Measurements from ENCODE around the gene GGTLC2. TPM values are rescaled to one million over a fixed set of nuclear protein-coding genes. Genes with fewer than 3 reads are reported as not detected.
"Not testable (repeated sequence)": the region's sequence is repeated elsewhere in the genome, so short reads cannot be mapped to it uniquely, and the experiment has no call there.

The GGTLC2 gene
- total RNA-seq, 1 donor from 2014 or later: not detected

DNA sequence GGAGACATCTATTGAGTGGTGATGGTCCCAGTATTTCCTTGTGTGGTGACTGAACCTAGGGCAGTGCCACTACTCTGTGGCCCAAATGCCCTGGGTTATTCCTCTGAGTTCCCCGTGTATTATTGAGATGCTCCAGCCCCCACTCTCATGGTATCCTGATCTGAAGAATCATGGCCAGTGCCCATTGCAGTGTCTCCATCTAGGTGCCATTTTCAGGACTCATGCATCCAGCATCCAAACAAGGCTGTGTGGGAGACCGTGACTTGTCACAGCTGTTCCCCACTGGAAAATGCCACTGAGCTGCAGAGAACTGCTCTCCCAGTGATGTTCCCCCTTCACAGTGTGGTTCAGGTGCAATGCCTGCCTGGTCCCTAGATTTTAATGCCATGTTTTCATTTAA, 24.7 kb downstream of the GGTLC2 start:
- no peak for DNase-seq

DNA sequence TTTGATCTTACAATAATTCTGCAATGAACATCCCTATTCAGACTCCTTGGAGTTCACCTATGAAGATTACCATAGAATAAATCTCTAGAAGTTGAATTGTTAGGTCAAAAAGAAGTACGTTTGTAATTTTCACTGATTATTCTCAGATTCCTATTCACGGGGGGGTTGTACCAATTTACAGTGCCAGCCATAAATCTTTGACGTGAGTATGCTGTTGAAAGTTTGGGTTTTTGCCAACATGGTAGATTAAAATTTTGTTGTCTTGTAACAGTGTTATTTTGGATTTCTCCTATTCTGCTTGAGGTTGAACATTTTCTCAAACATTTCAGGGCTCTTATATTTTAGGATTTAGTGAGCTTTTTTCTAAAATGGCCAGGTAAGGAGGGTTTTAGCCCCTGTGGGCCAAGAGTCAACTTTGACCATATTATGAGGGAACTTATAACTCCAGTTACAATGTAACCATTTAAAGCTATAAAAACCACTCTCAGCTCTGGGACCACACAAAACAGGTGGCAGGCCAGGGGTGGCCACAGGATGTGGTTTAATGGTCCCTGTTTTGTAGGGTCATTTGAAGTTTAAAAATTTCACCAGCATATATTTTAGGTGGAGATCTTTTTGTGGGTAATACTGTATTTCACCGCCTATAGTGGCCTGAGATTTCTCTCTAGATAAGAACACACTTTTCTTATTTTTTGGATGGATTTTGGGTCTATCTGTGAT, 25.8 kb downstream of the GGTLC2 start:
- no peak for DNase-seq

DNA sequence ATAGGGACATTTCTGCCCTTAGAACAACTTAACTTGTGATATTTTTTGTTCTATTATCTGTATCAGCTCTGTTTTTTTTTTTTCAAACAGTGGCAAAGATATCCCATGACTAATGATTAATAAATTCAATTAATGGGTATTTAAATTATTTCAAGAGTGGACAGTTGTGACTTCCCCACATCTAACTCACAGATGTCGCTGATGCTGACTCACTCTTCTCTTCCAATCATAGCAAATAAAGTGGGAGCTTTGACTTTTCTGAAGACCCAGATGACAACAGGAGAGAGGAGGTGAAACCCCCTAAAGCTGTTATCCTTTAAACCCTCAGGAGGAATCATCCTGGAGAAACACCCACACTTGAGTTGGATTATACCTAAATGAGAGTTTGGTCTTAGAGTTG, 27.1 kb downstream of the GGTLC2 start:
- no peak for DNase-seq

GRCh38 chr22:22673099-22673498, 28.7 kb downstream of the GGTLC2 start:
- no peak for DNase-seq

GRCh38 chr22:22673628-22674027, 29.2 kb downstream of the GGTLC2 start:
- no peak for DNase-seq

DNA sequence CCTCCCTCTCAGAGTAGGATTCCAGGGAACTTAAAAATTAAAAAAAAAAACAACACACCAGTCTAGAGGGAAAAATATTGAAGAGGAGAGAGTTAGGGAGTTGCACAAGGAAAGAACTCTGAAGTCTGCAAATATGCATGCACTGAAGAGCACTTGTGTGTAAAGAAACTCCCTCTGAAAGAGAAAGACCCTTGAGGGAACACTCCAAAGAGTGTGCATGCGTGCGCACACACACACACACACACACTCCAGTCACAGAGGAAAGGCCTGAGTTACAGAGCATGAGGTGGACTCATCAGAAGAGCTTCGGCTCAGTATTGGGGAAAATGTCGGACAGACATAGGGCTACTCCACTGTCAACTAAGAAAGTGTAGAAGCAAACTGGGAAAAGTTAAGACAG, 30.1 kb downstream of the GGTLC2 start:
- no peak for DNase-seq

GRCh38 chr22:22678970-22679369, 34.6 kb downstream of the GGTLC2 start:
- no peak for DNase-seq

DNA sequence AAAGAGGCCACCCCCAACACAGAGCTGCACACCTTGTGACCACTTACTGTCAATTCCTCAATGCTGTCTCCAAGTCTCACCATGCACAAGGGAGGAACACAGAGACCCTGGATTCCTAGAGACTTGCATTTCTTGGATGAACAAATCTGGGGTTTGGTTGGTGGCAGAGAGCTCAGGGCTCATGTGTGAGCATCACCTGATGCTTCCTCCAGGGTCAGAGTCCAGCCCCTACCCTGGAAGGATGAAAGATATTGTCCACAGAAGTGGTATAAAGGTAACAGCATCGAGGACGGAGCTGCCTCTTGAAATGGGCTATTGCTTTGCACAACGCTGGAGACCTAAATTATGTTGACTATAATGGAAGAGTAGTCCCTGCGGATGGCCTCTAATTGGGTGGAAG, 36.0 kb downstream of the GGTLC2 start:
- no peak for DNase-seq

DNA sequence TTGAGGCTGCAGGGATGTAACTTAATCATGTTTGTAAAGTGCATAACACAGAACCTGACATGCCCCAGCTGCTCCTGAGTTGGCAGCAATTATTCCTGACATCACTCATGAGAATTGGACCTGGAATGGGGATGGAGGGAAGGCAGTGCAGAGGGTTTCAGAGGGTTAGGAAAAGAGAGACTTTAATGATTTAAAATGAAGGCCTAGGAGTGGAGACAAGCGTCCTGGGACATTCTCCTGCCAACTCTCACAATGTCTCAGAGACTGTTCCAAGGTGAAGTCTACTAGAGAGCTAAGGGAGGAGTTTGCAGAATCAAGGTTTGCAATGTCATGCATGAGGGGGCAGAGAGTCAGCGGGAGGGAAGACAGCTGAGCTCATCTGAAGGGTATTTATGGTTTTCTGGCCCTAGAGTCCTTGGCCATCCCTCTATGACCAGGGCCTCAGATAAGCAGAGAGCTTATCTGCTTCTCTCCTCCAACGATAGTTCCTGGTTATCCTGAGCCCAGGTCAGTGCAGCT, 36.9 kb downstream of the GGTLC2 start:
- DNase-seq: no peak

DNA sequence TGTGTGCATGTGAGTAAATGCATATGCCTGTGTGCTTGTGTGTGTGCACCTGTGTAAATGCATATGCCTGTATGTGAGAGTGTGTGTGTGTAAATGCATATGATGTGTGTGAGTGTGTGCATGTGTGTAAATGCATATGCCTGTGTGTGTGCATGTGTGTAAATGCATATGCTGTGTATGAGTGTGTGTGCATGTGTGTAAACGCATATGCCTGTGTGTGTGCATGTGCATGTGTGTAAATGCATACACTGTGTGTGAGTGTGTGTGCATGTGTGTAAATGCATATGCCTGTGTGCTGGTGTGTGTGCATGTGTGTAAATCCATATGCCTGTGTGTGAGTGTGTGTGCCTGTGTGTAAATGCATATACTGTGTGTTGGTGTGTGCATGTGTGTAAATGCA, 37.8 kb downstream of the GGTLC2 start:
- DNase-seq: no peak

DNA sequence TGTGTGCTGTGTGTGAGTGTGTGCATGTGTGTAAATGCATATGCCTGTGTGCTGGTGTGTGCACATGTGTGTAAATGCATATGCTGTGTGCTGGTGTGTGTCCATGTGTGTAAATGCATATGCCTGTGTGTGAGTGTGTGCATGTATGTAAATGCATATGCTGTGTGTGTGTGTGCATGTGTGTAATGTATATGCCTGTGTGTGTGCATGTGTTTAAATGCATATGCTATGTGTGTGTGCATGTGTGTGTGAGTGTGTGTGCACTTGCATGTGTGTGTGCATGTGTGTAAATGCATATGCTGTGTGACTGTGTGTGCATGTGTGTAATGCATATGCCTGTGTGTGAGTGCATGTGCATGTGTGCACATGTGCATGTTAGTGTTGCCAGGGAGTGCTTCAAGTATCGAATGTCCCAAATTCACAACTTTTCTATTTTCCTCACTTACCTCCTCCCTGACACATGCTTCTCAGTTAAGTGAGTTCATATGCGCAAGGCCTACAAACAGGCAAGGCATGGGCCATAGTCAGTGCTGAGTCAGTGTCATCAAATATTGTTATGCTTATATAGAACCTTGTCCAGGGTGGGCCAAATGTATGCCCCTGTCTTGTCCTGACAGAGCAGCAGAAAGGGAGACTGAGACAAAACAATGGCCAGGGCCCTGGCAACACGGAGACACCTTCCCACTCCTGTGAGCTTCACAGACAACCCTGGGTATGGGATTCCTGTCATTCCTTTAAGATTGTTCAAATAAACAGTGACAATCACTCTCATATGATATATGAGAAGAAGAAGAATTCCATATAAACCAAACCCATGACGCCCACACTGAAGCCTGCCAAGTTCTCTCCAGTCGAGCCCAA, 38.6 kb downstream of the GGTLC2 start:
- DNase-seq: no peak

GRCh38 chr22:22683668-22684361, 39.4 kb downstream of the GGTLC2 start:
- DNase-seq: no peak

DNA sequence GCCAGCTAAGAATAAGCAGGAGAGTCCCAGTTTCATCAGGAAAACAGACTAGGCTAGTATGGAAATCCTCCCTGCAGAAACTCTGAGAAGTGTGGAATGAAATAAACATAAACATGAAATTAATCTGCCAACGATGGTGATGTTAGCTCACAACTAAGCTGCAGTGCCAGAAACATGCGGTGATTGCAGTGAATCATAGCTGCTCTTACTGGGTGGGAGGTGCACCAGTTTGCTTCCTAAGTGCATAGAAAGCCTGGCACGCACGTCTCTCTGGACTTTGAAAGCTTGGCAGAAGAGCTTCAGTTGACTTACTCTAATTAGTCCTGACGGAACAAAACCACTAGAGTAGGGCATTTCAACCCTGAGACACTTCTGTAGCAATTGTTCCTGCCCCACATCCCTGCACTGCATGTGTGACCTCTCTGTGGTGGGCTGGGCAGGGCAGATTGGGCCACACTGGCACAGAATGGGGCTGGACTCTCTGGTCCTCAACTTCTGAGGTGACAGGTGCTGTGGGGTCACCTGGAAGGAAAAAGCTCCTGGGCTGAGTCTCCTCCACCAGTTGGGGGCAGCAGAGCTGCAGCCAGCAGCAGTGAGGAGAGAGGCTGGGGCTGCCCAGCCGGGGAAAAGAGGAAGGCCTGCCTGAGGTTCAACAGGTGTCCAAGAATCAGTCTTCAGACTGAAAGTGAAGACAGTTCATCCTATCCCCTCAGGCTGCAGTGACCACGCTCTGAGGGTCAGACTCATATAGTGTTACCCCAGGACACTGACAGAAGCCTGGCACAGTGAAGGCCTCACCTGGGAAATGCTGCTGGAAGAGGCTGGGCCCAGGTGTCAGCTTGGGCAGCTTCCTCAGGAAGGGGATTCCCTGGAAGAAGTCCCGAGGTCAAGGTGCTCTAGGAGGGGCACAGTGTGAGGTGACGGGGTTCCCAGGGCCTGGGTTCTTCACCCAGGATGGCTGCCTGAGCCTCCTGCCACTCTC, 40.5 kb downstream of the GGTLC2 start:
- no peak for DNase-seq

- no peak for DNase-seq
Observed at GRCh38 chr22:22685586-22685985, 41.2 kb downstream of the GGTLC2 start.

GRCh38 chr22:22686202-22687115, 42.0 kb downstream of the GGTLC2 start:
- not testable (repeated sequence) for DNase-seq

DNA sequence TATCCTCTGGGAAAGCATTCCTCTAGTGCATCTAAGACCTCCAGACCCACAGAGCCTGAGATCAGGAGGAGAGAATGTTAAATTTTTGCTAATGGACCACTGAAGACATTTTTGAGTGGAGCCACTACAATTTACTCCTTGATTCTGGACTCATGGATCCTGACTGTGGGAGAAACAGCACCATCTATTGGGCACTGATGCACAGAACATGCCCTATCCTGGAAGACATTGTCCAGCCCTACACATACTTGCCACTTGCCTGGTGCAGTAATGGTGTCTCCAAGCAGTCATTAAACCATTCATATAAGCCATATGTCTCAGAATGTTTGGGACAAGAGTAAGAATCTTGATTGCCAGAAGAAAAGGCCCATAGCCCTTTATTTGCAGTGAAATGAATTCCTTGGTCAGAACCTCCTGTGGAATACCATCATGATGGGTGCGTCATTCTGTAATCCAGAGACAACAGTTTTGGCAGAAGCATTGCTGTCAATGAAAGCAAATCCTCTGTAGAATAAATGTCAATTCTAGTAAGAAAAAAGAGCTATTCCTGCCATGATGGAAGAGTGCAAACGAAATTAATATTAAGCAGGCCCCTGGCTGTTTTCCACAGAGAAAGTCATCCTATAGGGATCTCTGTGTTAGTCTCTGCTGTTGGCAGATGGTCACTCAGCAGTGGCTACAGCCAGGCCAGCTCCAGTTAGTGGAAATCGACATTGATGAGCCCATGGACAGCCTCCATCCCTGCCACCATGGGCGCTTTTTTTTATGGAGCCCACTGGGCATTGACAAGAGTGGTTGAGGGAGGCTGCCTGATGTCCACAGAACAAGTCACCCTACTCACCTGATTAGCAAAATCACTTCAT, 43.5 kb downstream of the GGTLC2 start:
- no peak for DNase-seq

- no peak for DNase-seq
Observed at GRCh38 chr22:22689621-22690345, 45.4 kb downstream of the GGTLC2 start.

DNA sequence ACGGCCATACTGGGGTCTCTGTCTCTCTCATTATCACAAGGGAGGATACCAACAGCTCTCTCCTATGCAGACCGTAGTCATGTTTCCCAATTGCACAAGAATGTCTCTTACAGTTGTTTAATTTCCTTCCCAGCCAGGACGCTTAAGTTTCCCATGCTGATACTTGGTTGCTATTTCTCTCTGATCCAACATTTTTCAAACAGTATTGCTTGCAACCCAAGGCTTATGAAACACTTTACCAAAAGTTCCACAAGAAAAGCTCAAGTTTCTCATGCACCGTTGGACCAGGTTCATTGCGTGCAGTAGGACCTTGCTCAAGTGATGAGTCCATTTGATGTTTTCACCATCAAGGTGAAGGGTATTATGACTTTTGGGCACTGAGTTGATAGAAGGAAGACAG, 46.6 kb downstream of the GGTLC2 start:
- DNase-seq: no peak

Data from skin of body (tissue), 2 donors.